HEK293 (cell line): ENCODE data around the gene CHD1.

Experiments used
- CTCF ChIA-PET: fragments of 350-600 bp; formaldehyde crosslinking; extraction: SDS; loops from one replicate; lab custom pipeline; 2021; ENCODE audit warnings: antibody characterized with exemption; lab: Yijun Ruan, JAX
- POLR2A ChIA-PET: fragments of 300-600 bp; formaldehyde crosslinking; extraction: SDS; loops from one replicate; lab custom pipeline; 2020; ENCODE audit warnings: antibody characterized with exemption, inconsistent platforms; lab: Yijun Ruan, JAX
- H3K27ac ChIP-seq: fragments of 200-500 bp; sonication (Bioruptor generic); 2 replicates; pipeline ENCODE4 v1.5.1; 2014; ENCODE audit warnings: low read depth, low read length, control low read depth, inconsistent platforms; ENCODE audit errors: extremely low read depth
- H3K36me3 ChIP-seq, 2 experiments: fragments of 200-500 bp in 1 of 2; sonication (Bioruptor generic) in 1 of 2; 1 replicate in 1 of 2; 2 replicates in 1 of 2; pipeline ENCODE4 v1.5.1; 2014 to 2017; ENCODE audit warnings: inconsistent platforms in 2 of 2, low read length in 2 of 2; ENCODE audit not compliant: control insufficient read depth in 2 of 2, insufficient read depth in 1 of 2
- H3K4me1 ChIP-seq: fragments of 200-500 bp; sonication (Bioruptor generic); 2 replicates; pipeline ENCODE4 v1.5.1; 2014; ENCODE audit warnings: mild to moderate bottlenecking, low read length, inconsistent platforms; ENCODE audit not compliant: control insufficient read depth, insufficient read depth
- H3K4me3 ChIP-seq: 2 replicates; pipeline ENCODE4 v1.5.1; 2011; ENCODE audit warnings: low read depth, mild to moderate bottlenecking, control low read depth, low read length, moderate library complexity
- H3K9me3 ChIP-seq: fragments of 200-500 bp; sonication (Bioruptor generic); 2 replicates; pipeline ENCODE4 v1.5.1; 2014; ENCODE audit warnings: low read depth, low read length, inconsistent platforms; ENCODE audit not compliant: control insufficient read depth, insufficient read depth
- HIC1 ChIP-seq: fragments of 450-650 bp; formaldehyde crosslinking; IDR thresholded peaks from 2 replicates; pipeline ENCODE4 v1.5.1; 2016; ENCODE audit warnings: missing biosample characterization, missing genetic modification characterization
- INSM2 ChIP-seq: fragments of 450-650 bp; formaldehyde crosslinking; IDR thresholded peaks from 2 replicates; pipeline ENCODE4 v1.5.1; 2016; ENCODE audit warnings: missing biosample characterization, missing genetic modification characterization
- MYNN ChIP-seq: fragments of 450-650 bp; formaldehyde crosslinking; IDR thresholded peaks from 2 replicates; pipeline ENCODE4 v1.5.1; 2016; ENCODE audit warnings: missing biosample characterization, missing genetic modification characterization, borderline replicate concordance
- MZF1 ChIP-seq: fragments of 450-650 bp; formaldehyde crosslinking; IDR thresholded peaks from 2 replicates; pipeline ENCODE4 v1.5.1; 2017; ENCODE audit warnings: missing biosample characterization, missing genetic modification characterization, borderline replicate concordance
- OVOL3 ChIP-seq: fragments of 450-650 bp; formaldehyde crosslinking; IDR thresholded peaks from 2 replicates; pipeline ENCODE4 v1.5.1; 2016; ENCODE audit warnings: missing biosample characterization, missing genetic modification characterization
- PATZ1 ChIP-seq: fragments of 450-650 bp; formaldehyde crosslinking; IDR thresholded peaks from 2 replicates; pipeline ENCODE4 v1.5.1; 2016; ENCODE audit warnings: missing biosample characterization, missing genetic modification characterization
- ZNF132 ChIP-seq: fragments of 450-650 bp; formaldehyde crosslinking; IDR thresholded peaks from 2 replicates; pipeline ENCODE4 v1.5.1; 2017; ENCODE audit warnings: missing biosample characterization, missing genetic modification characterization, borderline replicate concordance
- ZNF239 ChIP-seq: fragments of 450-650 bp; formaldehyde crosslinking; IDR thresholded peaks from 2 replicates; pipeline ENCODE4 v1.5.1; 2016; ENCODE audit warnings: missing biosample characterization, missing genetic modification characterization
- ZNF24 ChIP-seq: fragments of 450-650 bp; formaldehyde crosslinking; IDR thresholded peaks from 2 replicates; pipeline ENCODE4 v1.5.1; 2016; ENCODE audit warnings: missing biosample characterization, missing genetic modification characterization
- ZNF350 ChIP-seq: fragments of 450-650 bp; formaldehyde crosslinking; IDR thresholded peaks from 2 replicates; pipeline ENCODE4 v1.5.0; 2017; ENCODE audit warnings: missing biosample characterization, mild to moderate bottlenecking, missing genetic modification characterization
- ZNF398 ChIP-seq: fragments of 450-650 bp; formaldehyde crosslinking; IDR thresholded peaks from 2 replicates; pipeline ENCODE4 v1.5.1; 2017; ENCODE audit warnings: missing biosample characterization, missing genetic modification characterization
- ZNF561 ChIP-seq: fragments of 450-650 bp; IDR thresholded peaks from 2 replicates; pipeline ENCODE4 v1.5.1; 2018; ENCODE audit warnings: missing biosample characterization, missing genetic modification characterization, borderline replicate concordance
- ZSCAN5A ChIP-seq: fragments of 450-650 bp; formaldehyde crosslinking; IDR thresholded peaks from 2 replicates; pipeline ENCODE4 v1.5.1; 2016; ENCODE audit warnings: missing biosample characterization, missing genetic modification characterization

CHD1 gene

GRCh38 chr5:98934546-98934945 lies 5.7 kb upstream of the CHD1 start:
- ChIA-PET POLR2A (interaction anchor here (0.6 kb wide), 1 partner anchor 1999 kb away, joined by 4 read pairs; no protein-coding TSS in a partner anchor), CTCF (no interaction called here)

GRCh38 chr5:98933445-98934072 lies 4.8 kb upstream of the CHD1 start:
- CTCF ChIA-PET = interaction anchor here (0.7 kb wide), 1 partner anchor 137 kb away, joined by 3 read pairs; no protein-coding TSS in a partner anchor
- Histone ChIP-seq H3K27ac (no peak overlapping the region), H3K9me3 (no peaks in the 10 kb centered on the region), H3K4me1 (peaks cover 6% of the 10 kb centered on the region), H3K4me3 (no peak overlapping the region), H3K36me3 (no peaks in the 10 kb centered on the region)
- POLR2A ChIA-PET = no interaction called here
- no peak for TF ChIP-seq INSM2 (tag by site-specific recombination)

More at GRCh38 chr5:98934546-98934945, 5.7 kb upstream of the CHD1 start:
- H3K4me3 ChIP-seq = no peak overlapping the region
- no peak for TF ChIP-seq OVOL3 (tag by site-specific recombination)
- no peak for TF ChIP-seq ZSCAN5A (tag by site-specific recombination)
- TF ChIP-seq ZNF239 (tag by site-specific recombination) = no peak
- TF ChIP-seq HIC1 (tag by site-specific recombination) = no peak
- no peak for TF ChIP-seq PATZ1 (tag by site-specific recombination)
- TF ChIP-seq ZNF561 (tag by site-specific recombination) = no peak
- H3K9me3 ChIP-seq = no peaks in the 10 kb centered on the region
- peaks cover 6% of the 10 kb centered on the region for H3K4me1 ChIP-seq
- H3K36me3 ChIP-seq = no peaks in the 10 kb centered on the region
- no peak overlapping the region for H3K27ac ChIP-seq

- Histone ChIP-seq H3K4me3 (no peak overlapping the region), H3K4me1 (0 out of 2 replicates have a peak, but pooled peaks cover 4% of the 10 kb centered on the region), H3K27ac (no peak overlapping the region), H3K9me3 (no peaks in the 10 kb centered on the region), H3K36me3 (peaks cover 0 to under 1% of the 10 kb centered on the region in 2 experiments; a peak in 1 of 3 replicates)
- CTCF ChIA-PET = no interaction called here
- POLR2A ChIA-PET = interaction anchor here (3.2 kb wide), 1 partner anchor 10 kb away, joined by 14 read pairs; no protein-coding TSS in a partner anchor
- TF ChIP-seq ZNF398 (no peak), ZNF24 (tag by site-specific recombination) (no peak), ZNF132 (tag by site-specific recombination) (no peak), MZF1 (no peak), ZNF350 (tag by site-specific recombination) (no peak), MYNN (tag by site-specific recombination) (no peak)
Measured at GRCh38 chr5:98930972-98931762, 2.4 kb upstream of the CHD1 start.
